GM18520 (cell line): ENCODE data around the gene ARMH1.
A peak's percentile ranks its signal among the peaks of the same experiment; 100 is the strongest.

Experiments
- ATAC-seq: cut with Tn5 transposase; IDR thresholded peaks from one replicate; pipeline ENCODE4 v1.9.1; 2021; ENCODE audit not compliant: unreplicated experiment

The ARMH1 gene

GRCh38 chr1:44674113-44675000 lies at the start of gene ARMH1, which contains the start of gene TMEM53:
TSS of gene ARMH1 (plus strand) at chr1:44674714. CDS start at chr1:44689698, 14,984 bp downstream.
TSS of gene TMEM53 (minus strand) at chr1:44674481. CDS start at chr1:44674391, 90 bp downstream.
- ATAC-seq: peak; percentile 86

GRCh38 chr1:44625348-44625747 lies 49.2 kb upstream of the ARMH1 start:
- no peak for ATAC-seq

GRCh38 chr1:44628962-44629756 lies 45.4 kb upstream of the ARMH1 start:
- no peak for ATAC-seq

- ATAC-seq: no peak
These were observed 44.4 kb upstream of the ARMH1 start for GRCh38 chr1:44630116-44630515.

GRCh38 chr1:44631333-44631646 lies 43.2 kb upstream of the ARMH1 start:
- peak; percentile 4 for ATAC-seq

GRCh38 chr1:44631647-44632539 lies 42.6 kb upstream of the ARMH1 start:
- ATAC-seq: peak; percentile 41

- ATAC-seq: no peak
These were observed 41.9 kb upstream of the ARMH1 start for GRCh38 chr1:44632598-44632997.

GRCh38 chr1:44634606-44635189 lies 39.8 kb upstream of the ARMH1 start:
- ATAC-seq: no peak

- no peak for ATAC-seq
These were observed 39.1 kb upstream of the ARMH1 start for GRCh38 chr1:44635439-44635838.

- no peak for ATAC-seq
These were observed 38.3 kb upstream of the ARMH1 start for GRCh38 chr1:44636083-44636687.

- ATAC-seq: no peak
These were observed 37.6 kb upstream of the ARMH1 start for GRCh38 chr1:44636688-44637598.

GRCh38 chr1:44637702-44638411 lies 36.7 kb upstream of the ARMH1 start:
- ATAC-seq: no peak

GRCh38 chr1:44640200-44640853 lies 34.2 kb upstream of the ARMH1 start:
- no peak for ATAC-seq

- ATAC-seq: no peak
These were observed 33.1 kb upstream of the ARMH1 start for GRCh38 chr1:44641126-44642102.

GRCh38 chr1:44642255-44642654 lies 32.3 kb upstream of the ARMH1 start:
- no peak for ATAC-seq

- no peak for ATAC-seq
These were observed 31.6 kb upstream of the ARMH1 start for GRCh38 chr1:44642925-44643324.
